Measurements from ENCODE around the gene SNX25.
A peak's percentile ranks its signal among the peaks of the same experiment; 100 is the strongest.
"Not testable (repeated sequence)": the region's sequence is repeated elsewhere in the genome, so short reads cannot be mapped to it uniquely, and the experiment has no call there.

The SNX25 gene

DNA sequence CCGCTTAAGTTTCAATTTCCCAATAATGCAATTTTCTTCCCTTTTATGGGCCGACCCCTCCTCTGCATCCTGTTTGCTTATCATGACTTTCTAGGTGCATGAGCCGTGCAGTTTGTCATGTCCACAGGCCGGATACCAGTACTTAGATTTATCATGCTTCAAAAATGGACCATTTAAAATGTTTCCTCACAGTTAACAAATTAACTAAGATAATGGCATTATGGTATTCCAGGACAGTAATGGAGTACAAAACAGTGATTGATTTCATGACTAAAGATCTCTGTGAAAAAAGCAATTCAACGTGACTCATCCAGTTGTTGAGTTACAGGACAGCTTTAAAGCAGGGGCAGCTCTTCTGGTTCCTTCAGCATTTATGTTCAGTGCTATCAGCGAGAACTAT is 23.0 kb downstream of the SNX25 start:
- no peak for DNase-seq (ENCODE audit: low spot score)

DNA sequence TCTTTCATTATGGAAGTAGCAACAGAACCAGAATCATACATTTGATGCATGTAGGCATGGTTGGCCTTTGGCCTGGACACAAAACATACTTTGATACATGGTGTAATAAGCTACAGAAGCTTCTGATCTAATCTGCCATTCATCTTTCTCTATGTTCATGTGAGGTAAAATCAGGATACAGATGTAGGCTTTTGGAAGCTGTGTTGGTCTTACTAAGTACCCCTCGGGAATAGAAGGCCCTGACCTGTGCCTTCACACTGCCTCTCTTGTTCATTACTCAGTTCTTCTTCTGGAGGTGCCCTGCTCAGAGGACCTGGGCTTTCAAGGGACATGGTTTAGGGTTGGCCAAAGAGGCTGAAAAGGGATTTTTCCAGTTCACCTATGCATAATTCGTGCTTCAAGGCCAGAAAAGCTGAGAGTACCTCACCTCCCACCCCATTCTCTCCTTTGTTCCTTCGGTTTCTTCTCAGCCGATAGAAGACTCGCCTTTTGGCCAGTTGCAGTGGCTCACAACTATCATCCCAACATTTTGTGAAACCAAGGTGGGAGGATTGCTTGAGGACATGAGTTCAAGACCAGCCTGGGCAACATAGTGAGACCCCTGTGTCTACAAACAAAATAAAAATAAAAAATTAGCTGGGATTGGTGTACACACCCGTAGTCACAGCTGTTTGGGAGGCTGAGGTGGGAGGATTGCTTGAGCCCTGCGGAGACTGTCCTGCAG is 25.9 kb downstream of the SNX25 start:
- no peak for DNase-seq (ENCODE audit: low spot score)

DNA sequence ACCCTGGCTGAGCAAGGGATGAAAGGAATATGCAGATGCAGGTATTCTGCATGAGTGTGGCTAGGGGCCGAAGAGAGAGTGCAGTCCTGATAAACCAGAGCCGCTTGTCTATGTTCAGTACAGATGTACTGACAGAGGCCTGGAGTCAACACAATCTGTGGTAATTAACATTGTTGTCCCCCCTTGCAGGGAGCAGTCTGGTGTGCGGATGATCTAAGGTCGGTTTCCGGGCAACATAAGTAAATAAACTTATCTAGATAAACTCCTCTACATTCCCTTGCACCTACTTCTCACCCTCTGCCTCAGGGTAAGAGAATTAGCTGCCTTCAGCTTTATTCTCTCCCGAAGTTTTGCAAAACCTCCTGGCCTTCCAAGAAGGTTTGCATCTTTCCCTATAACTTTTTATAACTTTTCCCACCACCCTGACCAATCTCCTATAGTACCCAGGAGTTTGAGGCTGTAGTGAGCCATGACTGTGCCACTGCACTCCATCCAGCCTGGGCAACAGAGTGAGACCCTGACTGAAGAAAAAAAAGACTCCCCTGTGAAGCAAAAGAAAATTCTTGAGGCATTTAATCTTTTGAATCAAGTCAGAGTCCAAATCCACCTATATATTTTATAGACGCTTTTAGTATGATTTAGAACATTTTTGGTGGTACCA is 26.6 kb downstream of the SNX25 start:
- no peak for DNase-seq (ENCODE audit: low spot score)

DNA sequence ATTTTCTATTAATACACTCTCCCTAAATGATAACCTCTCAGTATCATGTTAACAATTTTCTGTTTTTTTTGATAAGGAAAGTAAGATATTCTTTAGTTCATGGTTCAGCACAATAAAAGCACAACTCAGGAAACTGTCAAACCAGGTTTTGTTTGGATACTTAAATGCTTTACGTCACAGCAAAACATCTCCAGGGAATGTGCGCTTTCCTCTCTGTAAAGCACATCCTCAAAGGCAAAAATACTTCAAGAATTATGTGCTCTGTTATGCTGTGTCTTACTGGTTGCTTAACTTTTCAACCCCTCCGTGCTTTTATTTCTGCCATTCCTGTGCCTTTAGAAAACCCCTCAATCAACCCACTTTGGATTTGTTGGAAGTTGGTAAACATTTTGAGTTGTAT is 27.8 kb downstream of the SNX25 start:
- DNase-seq (ENCODE audit: low spot score): no peak

DNA sequence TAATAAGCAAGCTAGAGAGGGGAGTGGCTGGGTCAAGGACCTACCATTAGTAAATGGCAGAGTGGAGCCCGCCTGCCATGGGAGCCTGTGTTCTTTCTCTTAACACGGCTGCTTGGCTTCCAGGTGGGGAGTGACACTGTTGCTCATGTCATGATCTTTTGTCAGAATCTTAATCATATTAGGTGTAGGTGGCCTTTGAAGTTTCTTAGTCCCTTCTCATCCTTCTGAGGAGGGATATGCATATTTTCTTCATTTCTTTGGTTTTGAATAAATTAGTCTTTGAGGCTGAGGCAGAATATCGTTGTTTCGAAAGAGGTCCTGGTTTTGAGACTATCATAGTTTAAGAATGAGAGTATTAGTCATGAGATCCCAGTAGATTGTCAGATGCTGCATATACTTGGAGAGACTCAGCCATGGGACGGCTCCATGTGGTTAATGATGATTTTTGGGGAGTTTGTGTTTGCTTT is 28.9 kb downstream of the SNX25 start:
- no peak for DNase-seq (ENCODE audit: low spot score)

DNA sequence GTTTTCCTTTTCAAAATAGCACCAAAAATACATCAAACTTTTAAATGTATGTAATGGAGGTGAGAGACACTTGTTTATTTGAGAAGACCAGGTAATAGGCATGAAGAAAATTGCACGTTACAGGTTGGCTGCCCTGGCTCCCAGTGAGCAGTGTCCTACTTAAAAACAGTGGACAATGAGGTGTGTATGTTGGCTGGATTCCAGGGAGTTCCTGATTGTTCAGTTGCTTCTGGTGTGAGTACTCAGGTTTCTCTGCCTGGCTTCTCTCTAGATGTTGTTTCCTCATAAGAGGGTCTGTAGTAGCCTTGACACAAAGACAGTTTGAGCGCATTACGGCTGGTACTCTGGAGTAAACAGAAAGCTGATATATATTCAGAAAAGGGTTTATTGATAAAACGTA is 29.4 kb downstream of the SNX25 start:
- no peak for DNase-seq (ENCODE audit: low spot score)

DNA sequence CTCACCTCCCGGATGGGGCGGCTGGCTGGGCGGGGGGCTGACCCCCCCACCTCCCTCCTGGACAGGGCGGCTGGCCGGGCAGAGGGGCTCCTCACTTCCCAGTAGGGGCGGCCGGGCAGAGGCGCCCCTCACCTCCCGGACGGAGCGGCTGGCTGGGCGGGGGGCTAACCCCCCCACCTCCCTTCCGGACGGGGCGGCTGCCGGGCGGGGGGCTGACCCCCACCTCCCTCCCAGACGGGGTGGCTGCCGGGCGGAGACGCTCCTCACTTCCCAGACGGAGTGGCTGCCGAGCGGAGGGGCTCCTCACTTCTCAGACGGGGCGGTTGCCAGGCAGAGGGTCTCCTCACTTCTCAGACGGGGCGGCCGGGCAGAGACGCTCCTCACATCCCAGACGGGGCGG is 31.1 kb downstream of the SNX25 start:
- not testable (repeated sequence) for DNase-seq (ENCODE audit: low spot score)

DNA sequence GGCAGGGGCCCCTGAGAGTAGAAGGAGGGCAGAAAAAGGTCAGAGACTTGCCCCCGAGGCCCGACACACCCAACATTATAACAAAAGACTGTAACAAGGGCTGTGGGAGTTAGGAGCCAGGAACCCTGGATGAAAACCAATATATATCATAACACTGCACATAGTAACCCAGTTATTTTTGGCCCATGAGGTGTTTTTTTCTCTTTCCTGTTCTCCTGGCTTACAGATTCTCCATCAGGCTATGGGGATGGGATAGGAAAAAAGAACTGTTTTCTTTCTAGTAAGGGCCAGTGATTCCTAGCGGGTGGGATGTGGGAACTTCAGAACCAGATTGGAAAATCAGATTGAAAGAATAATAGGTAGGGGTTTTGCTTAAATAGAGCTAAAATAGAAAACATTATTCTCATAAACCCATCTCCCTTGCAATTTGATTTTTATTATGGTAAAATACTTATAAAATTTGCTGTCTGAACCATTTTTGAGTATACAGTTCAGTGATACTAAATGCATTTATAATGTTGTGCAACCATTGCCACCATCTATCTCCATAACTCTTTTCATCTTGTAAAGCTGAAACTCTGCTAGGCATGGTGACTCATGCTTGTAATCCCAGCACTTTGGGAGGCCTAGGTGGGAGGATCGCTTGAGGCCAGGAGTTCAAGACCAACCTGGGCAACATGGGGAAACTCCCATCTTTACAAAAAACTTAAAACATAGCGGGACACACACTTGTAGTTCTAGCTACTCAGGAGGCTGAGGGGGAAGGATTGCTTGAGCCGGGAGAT is 33.5 kb downstream of the SNX25 start:
- no peak for DNase-seq (ENCODE audit: low spot score)

DNA sequence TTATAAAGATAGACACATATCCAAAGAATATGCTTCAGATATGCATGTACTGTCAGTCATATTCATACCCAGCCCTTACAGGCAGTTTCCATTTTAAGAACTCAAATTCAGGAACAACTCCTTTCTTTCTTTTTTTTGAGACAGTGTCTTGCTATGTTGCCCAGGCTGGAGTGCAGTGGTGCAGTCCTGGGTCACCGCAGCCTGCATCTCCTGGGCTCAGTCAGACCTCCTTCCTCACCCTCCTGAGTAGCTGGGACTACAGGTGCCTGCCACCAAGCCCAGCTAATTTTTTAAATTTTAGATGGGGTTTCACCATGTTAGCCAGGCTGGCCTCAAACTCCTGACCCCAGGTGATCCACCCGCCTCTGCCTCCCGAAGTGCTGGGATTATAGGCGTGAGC is 34.5 kb downstream of the SNX25 start:
- DNase-seq (ENCODE audit: low spot score): no peak

DNA sequence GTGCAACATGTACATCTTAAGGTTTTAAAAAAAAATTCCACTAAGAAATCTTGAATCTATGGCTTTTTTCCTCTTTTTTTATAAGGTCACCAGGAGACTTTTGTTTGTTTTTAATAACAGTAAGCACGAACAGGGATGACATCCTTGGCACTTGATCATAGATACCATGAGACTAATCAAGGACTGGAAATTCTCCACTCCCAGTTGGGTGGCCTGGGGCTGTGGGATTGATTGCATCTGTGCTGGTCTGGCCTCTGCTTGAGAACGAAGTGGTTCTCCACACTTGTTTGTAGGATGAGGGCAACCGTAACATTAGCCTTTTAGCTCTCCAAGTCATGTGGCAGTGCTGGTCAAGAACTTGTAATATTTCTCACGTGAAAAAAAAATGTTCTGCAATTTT is 35.4 kb downstream of the SNX25 start:
- no peak for DNase-seq (ENCODE audit: low spot score)

DNA sequence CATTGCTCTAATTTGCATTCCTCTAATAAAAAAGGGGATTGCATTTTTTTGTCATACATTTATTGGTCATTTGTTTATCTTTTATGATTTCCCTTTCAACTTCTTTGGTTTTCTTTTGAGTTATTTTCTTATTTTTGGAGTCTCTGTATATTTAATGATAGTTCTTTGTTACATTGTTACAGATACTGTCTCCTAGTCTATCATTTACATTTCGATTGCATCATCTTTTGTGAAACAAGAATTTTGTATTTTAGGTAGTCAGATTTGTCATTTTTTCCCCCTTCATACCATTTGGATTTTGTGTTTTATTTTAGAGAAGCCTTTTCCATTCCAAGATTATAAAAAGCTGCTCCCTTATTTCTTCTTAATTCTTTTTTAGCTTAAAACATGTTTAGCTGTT is 37.1 kb downstream of the SNX25 start:
- DNase-seq (ENCODE audit: low spot score): no peak

DNA sequence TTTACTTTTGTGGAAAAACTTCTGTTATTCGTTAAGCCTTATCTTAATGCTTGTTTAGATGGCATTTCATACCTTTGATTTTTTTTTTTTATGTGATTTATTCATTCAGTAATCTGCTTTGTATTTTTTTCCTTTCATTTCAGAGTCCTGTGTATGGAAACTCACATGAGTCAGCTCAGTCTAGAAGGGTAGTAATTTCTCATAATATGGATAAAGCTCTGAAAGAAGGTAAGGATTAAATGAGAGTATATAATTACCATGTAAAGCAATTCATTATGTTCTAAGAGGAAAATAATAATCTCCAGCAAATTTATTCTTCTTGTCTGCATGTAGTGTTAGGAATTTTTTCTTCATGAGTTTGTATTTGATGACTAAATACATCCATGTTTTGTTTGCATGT is 37.8 kb downstream of the SNX25 start:
- no peak for DNase-seq (ENCODE audit: low spot score)

DNA sequence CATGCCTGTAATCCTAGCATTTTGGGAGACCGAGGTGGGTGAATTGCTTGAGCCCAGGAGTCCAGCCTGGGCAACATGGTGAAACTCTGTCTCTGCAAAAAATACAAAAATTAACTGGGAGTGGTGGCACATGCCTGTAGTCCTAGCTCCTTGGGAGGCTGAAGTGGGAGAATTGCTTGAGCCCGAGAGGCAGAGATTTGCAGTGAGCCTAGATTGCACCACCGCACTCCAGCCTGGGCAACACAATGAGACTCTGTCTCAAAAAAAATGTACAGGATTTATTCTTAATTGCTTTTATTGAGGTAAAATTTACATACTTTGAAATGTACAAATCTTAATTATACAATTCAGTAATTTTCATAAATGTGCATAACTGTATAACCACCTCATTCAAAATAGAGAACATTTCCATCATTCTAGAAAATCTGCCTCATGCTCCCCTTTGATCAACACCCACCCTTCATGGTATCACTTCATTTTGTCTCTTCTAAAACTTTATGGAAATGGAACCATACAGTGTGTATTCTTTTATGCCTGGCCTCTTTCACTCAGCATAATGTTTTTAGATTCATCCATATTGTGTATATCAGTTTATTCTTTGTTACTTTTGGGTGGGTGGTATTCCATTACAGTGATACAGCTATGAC is 39.1 kb downstream of the SNX25 start:
- no peak for DNase-seq (ENCODE audit: low spot score)

DNA sequence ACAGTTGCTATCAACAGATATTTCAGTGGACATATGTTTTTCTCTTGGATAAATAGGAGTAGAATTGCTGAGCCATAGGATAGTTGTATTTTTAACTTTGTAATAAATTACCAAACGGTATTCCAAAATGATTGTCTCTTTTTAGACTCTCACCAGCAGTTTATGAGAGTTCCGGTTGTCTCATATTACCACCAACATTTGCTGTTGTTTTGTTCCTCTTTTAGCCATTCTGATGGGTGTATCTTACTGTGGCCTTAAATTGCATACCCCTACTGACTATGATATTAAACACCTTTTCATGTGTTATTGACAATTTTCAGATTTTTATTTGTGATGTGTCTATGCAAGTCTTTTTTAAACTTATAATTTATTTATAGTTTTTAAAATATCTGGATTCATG is 39.7 kb downstream of the SNX25 start:
- DNase-seq (ENCODE audit: low spot score): no peak

DNA sequence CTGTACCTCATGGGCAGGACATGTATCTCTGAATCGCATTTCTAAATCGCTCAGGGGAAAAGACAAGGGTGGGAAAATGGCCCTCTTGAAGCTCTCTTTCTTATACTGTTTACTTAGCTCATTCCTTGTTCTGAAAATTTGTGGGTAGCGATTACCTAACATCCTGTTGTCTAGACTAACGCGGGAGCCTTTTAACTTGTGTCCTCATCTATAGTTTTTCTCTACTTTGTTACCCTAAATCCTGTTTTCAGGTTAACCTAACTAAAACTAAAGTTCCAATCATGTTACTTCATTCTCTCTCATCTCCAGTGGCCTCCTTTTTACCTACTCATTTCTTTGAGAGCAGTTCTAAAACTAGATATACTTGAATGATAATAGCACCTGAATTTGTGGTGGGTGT is 45.0 kb downstream of the SNX25 start:
- no peak for DNase-seq (ENCODE audit: low spot score)

DNA sequence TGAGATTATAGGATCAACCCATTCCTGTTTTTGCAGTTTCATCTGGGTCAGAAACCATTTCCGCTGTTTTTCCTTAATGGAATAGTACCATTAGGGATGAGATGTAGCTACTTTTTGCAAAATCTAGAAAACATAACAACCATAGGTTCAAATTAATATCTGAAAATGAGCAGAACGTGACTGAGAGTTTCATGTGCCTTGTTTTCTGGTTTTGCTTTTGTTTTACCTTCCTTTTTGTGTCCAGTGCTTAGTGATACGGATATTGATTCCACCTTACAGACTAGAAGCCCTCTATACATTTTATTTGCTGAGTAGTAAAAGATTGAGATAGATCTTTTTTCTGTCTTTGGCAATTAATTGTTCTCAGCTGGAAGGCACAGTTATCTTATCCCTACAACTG is 46.5 kb downstream of the SNX25 start:
- DNase-seq (ENCODE audit: low spot score): no peak

DNA sequence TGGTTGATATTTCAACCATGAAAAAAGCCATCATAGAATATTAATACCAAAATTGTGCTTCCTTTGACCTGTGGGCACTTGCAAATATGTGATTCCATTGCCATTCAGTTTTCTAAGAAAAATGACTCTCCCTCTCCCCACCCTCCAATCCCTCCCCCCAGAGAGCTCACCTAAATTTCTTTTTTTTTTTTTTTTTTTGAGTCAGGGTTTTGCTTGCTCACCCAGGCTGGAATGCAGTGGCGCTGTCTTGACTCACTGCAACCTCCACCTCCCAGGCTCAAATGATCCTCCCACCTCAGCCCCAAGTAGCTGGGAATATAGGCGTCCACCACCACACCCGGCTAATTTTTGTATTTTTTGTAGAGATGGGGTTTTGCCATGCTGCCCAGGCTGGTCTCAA is 47.0 kb downstream of the SNX25 start:
- DNase-seq (ENCODE audit: low spot score): no peak

DNA sequence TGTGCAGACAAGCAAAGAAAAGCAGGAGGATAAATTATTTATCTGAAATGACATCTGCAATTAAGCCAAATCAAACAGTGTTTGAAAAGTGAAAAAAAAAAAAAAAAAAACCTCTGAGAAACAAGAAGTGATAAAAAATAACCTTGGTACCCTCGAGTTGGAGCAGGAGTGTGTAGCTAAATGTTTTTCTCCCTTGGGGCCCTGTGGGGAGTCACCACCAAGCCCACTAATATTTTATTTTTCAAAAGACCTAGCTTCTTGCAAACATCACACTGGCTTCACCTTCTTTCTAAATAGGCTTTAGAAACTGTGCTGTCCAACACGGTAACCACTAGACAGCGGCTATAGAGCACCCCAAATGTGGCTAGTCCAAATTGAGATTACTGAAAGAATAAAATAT is 47.7 kb downstream of the SNX25 start:
- DNase-seq (ENCODE audit: low spot score): no peak

DNA sequence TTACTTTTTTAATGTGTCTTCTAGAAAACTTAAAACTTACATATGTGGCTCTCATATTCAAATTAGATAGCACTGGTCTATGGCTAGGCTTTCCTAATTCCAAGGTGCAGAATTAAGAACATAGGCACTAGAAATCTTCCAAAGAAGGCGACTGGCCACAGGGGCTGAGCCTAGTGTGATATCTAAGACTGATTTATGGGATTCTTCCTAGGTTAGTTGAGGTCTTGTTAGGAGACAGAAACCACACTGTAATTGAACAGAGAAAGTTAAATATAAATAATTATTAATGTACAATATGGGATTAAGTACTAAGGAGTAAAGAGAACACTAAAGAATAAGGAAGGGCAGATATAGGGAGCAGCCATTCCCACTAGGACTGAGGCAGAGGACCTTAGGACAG is 48.3 kb downstream of the SNX25 start:
- DNase-seq (ENCODE audit: low spot score): no peak

DNA sequence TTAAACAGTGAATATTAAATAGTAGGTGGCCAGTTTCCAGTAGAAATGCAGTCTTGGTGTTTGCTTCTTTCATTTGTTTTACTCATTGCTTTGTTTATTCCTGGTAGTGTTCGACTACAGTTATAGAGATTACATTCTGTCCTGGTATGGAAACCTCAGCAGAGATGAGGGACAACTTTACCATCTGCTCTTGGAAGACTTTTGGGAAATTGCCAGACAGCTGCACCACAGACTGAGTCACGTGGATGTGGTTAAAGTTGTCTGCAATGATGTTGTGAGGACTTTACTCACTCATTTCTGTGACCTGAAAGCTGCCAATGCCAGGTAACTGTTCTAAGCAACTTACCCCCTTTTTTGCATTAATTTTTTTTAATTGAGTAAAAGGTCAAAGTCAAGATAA is 49.3 kb downstream of the SNX25 start:
- DNase-seq (ENCODE audit: low spot score): peak; percentile 41

DNA sequence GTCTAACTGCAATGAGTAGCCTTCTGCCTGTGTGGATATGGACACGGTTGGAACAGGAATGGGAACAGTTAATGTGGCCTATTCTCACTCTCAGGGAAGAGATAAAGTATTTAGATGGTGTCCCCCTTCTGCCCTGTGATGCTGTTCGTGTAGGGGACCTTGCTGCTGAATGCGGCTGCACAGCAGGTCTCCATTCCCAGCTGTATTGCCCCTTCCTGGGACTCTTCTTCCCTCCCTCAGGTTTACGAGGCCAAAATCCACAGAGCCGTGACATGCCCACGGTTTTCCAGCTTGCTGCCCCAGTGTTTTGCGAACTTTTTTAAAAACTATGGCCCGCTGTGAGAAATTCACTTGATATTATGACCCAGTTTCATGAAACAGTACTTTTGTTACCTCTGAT is 50.3 kb downstream of the SNX25 start:
- no peak for DNase-seq (ENCODE audit: low spot score)

DNA sequence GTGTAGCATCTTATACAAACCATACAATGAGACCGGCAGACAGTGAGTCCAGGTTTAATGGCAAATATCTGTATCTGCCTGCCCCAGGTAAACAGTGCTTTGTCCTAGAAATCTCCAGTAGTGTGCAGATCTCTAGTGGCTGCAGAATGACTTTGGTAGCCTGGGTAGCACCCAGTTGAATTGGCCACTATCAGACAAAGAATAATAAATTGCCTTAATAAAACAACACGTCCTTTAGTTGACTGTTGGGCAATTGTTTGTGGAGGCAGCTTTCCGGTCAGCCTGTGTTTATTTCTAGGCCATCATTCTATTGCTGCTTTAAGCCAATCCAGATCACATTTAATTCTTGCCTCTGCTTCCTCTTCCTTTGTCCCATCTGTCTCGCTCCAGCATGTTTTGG is 52.5 kb downstream of the SNX25 start:
- DNase-seq (ENCODE audit: low spot score): peak; percentile 72

DNA sequence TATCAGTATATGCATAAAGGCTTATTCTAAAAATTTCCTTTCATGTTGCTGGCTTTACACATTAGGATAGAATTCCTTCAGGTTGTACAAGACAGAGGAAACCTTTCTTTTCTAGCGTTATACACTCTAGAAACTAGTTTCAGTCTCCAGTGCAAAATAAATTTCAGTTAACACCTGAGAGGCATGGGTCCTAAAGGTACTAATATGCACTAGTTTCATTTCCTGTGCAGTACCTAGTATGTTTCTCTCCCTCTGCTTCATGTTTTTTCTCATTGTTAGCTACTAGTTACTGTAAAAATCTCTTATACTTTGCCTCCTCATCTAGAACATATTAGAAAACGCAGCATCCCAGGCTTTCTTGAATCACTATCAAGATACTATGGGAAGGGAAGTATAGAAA is 54.0 kb downstream of the SNX25 start:
- DNase-seq (ENCODE audit: low spot score): no peak
